HG03378 (cell line): Measurements from ENCODE around the gene TMEM121B.

Experiments
- ATAC-seq: cut with Tn5 transposase; IDR thresholded peaks from one replicate; pipeline ENCODE4 v1.9.1; 2021; ENCODE audit warnings: mild to moderate bottlenecking, moderate library complexity; ENCODE audit not compliant: unreplicated experiment

The TMEM121B gene

GRCh38 chr22:17095538-17095937 is 25.6 kb downstream of the TMEM121B start:
- ATAC-seq: no peak

GRCh38 chr22:17093081-17093480 is 28.1 kb downstream of the TMEM121B start:
- ATAC-seq: no peak

- no peak for ATAC-seq
These were observed 29.3 kb downstream of the TMEM121B start for GRCh38 chr22:17091851-17092250.

GRCh38 chr22:17090550-17090949 is 30.6 kb downstream of the TMEM121B start:
- ATAC-seq: no peak

GRCh38 chr22:17087498-17088131 is 33.5 kb downstream of the TMEM121B start:
- peak; percentile 57 for ATAC-seq

GRCh38 chr22:17086788-17087497 is 34.2 kb downstream of the TMEM121B start:
- no peak for ATAC-seq

GRCh38 chr22:17086296-17086695 is 34.9 kb downstream of the TMEM121B start:
- no peak for ATAC-seq

- ATAC-seq: peak; percentile 5
These were observed 35.6 kb downstream of the TMEM121B start for GRCh38 chr22:17085277-17086181.

- peak; percentile 68 for ATAC-seq
These were observed 36.4 kb downstream of the TMEM121B start, which contains the start of gene IL17RA for GRCh38 chr22:17084554-17085276. Gene IL17RA, plus strand, starts transcription at chr22:17085000. Its CDS starts 92 bp downstream, at chr22:17085092.

GRCh38 chr22:17083811-17084441 is 37.2 kb downstream of the TMEM121B start:
- no peak for ATAC-seq

- ATAC-seq: no peak
These were observed 37.9 kb downstream of the TMEM121B start for GRCh38 chr22:17083255-17083654.

GRCh38 chr22:17079572-17079971 is 41.6 kb downstream of the TMEM121B start:
- no peak for ATAC-seq

GRCh38 chr22:17077255-17077654 is 43.9 kb downstream of the TMEM121B start:
- ATAC-seq: no peak

GRCh38 chr22:17074648-17075002 is 46.5 kb downstream of the TMEM121B start:
- no peak for ATAC-seq

- ATAC-seq: no peak
These were observed 48.3 kb downstream of the TMEM121B start for GRCh38 chr22:17072877-17073276.
